ENCODE data around the gene TMEM156.

TMEM156 gene

GRCh38 chr4:38928974-38929373 lies 103.2 kb downstream of the TMEM156 start:
- H3K27me3 ChIP-seq (ENCODE audit: insufficient read depth, low read depth, severe bottlenecking): no peaks in the 10 kb centered on the region
- no peak overlapping the region for H3K4me3 ChIP-seq (ENCODE audit: low read depth, low read length)
- TF ChIP-seq CTCF (IDR thresholded peaks at IDR 0.05; ENCODE audit: low read depth, low read length): no peak
- no peaks in the 10 kb centered on the region for H3K9me3 ChIP-seq (ENCODE audit: severe bottlenecking)
- DNase-seq: no peak
- H3K27ac ChIP-seq: no peak overlapping the region
- peaks cover 6% of the 10 kb centered on the region for H3K36me3 ChIP-seq

- Histone ChIP-seq H3K4me3 (ENCODE audit: low read depth, low read length) (no peak overlapping the region), H3K27ac (no peak overlapping the region), H3K36me3 (peaks cover 6% of the 10 kb centered on the region), H3K9me3 (ENCODE audit: severe bottlenecking) (no peaks in the 10 kb centered on the region), H3K27me3 (ENCODE audit: insufficient read depth, low read depth, severe bottlenecking) (no peaks in the 10 kb centered on the region)
- DNase-seq: no peak
- TF ChIP-seq CTCF (IDR thresholded peaks at IDR 0.05; ENCODE audit: low read depth, low read length): no peak
Observed at GRCh38 chr4:38928568-38928967, 103.6 kb downstream of the TMEM156 start.

- H3K36me3 ChIP-seq: no peaks in the 10 kb centered on the region; the same call in none of the 2 replicates
Observed at GRCh38 chr4:38926896-38927295, 105.3 kb downstream of the TMEM156 start.

GRCh38 chr4:38925492-38926413 lies 106.5 kb downstream of the TMEM156 start:
- no peak for DNase-seq
- no peak for TF ChIP-seq CTCF (IDR thresholded peaks at IDR 0.05; ENCODE audit: low read depth, low read length)
- no peaks in the 10 kb centered on the region for H3K9me3 ChIP-seq (ENCODE audit: severe bottlenecking)
- H3K27ac ChIP-seq: peak overlapping the region; percentile 30
- no peak overlapping the region for H3K4me3 ChIP-seq (ENCODE audit: low read depth, low read length)
- no peaks in the 10 kb centered on the region; the same call in 1 of the 2 replicates for H3K36me3 ChIP-seq
- H3K27me3 ChIP-seq (ENCODE audit: insufficient read depth, low read depth, severe bottlenecking): no peaks in the 10 kb centered on the region

More at GRCh38 chr4:38926896-38927295, 105.3 kb downstream of the TMEM156 start:
- H3K4me3 ChIP-seq (ENCODE audit: low read depth, low read length): no peak overlapping the region
- no peak for DNase-seq
- no peaks in the 10 kb centered on the region for H3K27me3 ChIP-seq (ENCODE audit: insufficient read depth, low read depth, severe bottlenecking)
- H3K9me3 ChIP-seq (ENCODE audit: severe bottlenecking): no peaks in the 10 kb centered on the region
- TF ChIP-seq CTCF (IDR thresholded peaks at IDR 0.05; ENCODE audit: low read depth, low read length): no peak
- H3K27ac ChIP-seq: no peak overlapping the region

- Histone ChIP-seq H3K9me3 (ENCODE audit: severe bottlenecking) (no peaks in the 10 kb centered on the region), H3K27ac (no peak overlapping the region), H3K27me3 (ENCODE audit: insufficient read depth, low read depth, severe bottlenecking) (no peaks in the 10 kb centered on the region), H3K4me3 (ENCODE audit: low read depth, low read length) (no peak overlapping the region), H3K36me3 (no peaks in the 10 kb centered on the region; the same call in 1 of the 2 replicates)
- DNase-seq: no peak
- no peak for TF ChIP-seq CTCF (IDR thresholded peaks at IDR 0.05; ENCODE audit: low read depth, low read length)
Observed at GRCh38 chr4:38924353-38924752, 107.9 kb downstream of the TMEM156 start.
